T-helper 2 cell treated with Interferon-gamma antibody and Interleukin-4, amounts not matched to agents 100 ng/mL and 5 ng/mL, for 36 hours (primary cell): Measurements from ENCODE around the gene MMD2. TPM values are rescaled to one million over a fixed set of nuclear protein-coding genes. Genes with fewer than 3 reads are reported as not detected.

Experiments used
- intact Hi-C: fragments of 100-400 bp; cut with micrococcal nuclease; formaldehyde crosslinking; loops from one replicate; pipeline ENCODE4 v1.15.1; 2023
- total RNA-seq: library from RNA; stranded (reverse); gene quantifications from 2 replicates; pipeline ENCODE4 v1.2.3, GENCODE V29; 2022

Gene MMD2
- total RNA-seq, 1 donor from 2014 or later: not detected

- intact Hi-C loops: no loop called here
Observed at GRCh38 chr7:4873071-4873944, 85.7 kb downstream of the MMD2 start.

DNA sequence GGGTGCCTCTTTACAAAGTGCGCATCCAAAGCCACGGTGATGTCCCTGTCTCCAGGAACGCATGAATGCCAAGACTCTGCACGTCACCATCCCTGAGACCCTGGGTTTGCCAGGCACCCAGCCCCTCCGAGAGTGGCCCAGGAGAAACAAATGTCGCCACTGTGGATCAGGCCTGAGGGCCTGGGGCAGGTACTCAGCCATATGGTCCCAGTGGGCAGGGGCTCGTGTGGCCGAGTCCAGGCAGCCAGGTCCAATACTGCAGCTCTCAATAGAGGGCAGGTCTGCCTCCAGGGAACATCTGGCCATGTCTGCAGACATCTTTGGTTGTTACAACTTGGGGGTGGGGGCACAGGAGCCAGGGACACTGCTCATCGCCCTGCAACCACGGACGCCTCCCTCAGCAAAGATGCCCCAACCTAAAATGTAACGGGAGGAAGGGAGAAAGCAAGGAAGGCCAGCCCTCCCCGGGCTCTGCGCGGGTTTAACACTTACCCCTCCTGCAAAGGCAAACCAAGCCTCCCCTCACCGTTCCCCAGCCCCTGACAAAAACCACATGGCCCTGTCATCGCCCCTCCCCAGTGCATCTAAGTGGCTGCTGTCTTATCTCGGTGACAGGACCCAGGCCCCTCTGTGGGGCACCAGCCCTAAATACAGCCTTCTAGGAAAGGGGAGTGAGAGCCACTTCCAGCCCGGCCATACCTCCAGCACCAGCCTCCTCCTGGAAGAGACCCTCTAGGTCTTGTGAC is 86.9 kb downstream of the MMD2 start:
- intact Hi-C loops: no loop called here

DNA sequence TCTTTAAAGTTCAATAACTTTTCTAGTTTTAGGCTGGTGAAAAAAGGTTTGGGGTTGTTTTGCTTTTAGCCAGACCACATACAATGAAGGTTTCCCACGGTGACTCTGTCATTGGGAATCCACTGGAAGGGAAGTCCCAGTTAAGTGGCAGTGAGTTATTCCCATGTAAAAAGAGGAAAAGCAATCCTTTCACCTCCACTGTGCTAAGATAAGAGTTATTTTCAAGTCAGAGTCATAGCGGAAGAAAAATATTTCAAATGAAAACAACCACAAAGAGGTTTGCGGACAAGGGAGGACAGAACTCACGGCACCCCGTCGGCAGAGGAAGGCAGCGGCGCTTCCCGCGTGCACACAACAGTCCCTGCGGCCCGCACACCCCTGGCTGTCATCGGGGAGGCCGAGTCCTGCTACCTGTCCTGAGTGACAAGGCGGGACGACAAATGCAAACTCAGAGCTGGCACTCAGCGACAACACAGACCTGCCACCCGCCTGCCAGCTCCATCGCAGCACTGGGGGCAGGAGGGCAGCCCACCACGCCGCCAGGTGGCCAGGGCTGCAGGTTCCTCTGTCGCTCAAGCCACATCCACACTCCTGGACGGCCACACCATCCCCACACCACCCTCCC is 87.8 kb downstream of the MMD2 start:
- intact Hi-C loops: no loop called here

GRCh38 chr7:4868493-4868892 is 90.5 kb downstream of the MMD2 start:
- intact Hi-C loops: no loop called here

DNA sequence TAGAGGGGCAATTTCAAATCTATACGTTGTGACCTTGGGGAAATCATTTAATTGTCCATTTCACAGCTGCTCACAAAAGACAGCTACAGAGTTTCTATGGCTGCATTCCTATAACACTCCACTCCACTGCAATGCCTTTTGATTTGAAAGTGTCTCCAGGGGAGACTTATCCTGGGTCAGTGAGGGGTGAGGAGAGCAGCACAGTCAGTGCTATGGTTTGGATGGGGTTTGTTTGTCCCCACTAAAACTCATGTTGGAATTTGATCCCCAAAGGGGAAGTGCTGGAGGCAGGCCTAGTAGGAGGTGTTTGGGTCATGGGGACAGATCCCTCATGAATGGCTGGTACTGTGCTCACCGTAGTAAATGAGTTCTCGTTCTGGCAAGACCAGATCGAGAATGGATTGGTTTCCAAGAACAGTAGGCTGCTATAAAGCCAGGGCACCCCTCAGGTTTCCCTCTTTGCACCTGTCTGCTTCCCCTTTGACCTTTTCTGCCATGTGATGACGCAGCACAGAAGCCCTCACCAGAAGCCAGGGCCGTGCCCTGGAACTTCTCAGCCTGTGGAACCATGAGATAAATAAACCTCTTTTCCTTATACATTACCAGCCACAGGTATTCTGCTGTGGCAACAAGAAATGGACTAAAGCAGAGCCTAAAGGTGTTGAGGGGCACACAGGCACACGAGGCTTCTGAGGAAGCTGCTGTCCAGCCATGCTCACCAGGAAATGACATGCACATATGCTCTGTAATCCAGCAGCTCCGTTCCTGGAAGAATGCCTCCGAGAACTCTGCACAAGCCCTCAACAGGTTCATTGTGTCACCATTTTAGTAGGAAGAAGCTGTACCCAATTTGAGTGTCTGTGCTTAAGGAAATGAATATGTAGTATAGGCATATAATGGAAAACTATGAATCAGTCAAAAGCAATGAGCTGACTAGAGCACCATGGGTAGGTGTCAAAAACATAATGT is 92.2 kb downstream of the MMD2 start:
- intact Hi-C loops: no loop called here

DNA sequence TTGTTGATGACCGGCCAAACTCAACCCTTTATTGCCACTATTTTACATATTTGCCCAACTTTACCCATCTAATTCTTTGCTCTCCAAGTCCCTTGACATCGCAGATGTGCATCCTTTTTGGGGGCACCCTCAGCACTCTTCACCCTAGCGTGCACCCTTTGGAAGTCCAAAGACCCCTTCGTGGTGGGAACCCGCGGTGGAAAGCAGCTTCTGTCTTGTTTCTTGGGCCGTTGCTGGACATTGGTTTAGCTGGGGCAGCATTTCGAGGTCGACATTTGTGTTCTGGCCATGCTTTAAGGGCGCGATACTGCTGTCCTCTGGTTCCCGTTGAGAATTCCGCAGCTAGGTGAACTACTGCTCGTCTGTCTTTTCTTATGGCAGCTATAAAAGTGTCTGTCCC is 96.8 kb downstream of the MMD2 start:
- intact Hi-C loops: no loop called here

DNA sequence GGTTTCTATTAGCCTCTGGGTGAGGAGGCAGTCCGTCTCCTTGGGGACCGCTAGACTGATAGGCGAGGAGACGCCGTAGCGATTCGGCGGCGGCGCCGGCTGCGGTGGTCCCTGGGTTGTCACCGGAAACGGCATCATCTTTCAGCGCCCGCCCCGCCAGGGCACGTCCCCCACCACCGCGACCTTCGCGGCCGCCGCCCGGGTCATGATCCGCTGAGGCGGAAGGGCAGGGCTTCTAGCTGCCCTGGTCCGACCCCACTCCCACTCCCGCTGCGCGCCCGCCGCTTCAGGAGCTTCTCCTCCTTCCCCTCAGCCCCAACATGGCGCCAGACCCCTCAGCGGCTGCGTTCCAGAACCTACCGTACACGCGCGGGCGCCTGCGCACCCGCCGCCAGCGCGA is 97.3 kb downstream of the MMD2 start, which contains the start of gene PAPOLB:
PAPOLB (minus strand) TSS at position 358 of the 400 bp plus-strand sequence; CDS start at position 138, 220 bp downstream.
- intact Hi-C loops: no loop called here

DNA sequence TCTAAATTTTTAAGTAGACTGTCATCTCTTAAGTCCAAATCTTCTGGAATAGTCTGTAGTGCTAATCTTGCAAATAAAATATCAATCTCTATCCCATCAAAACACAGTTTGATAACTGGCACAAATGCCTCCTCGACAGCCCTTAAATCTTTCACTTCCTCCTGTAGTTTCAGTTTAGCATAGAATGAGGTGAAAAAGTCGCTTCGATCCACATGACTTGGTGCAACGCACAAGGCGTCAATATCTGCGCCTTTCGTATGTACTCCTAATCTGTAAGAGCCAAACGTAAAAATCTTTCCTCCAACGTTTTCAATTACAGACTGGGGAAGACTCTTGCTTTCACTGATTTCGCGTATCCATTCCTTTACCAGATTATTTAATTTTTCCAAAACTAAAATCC is 97.8 kb downstream of the MMD2 start:
- intact Hi-C loops: no loop called here

GRCh38 chr7:4857189-4857588 is 101.8 kb downstream of the MMD2 start:
- intact Hi-C loops: no loop called here

- intact Hi-C loops: no loop called here
Observed at GRCh38 chr7:4856336-4857057, 102.5 kb downstream of the MMD2 start.

Other genes starting within 250 kb of the MMD2 start
- gene AP5Z1, start 183.6 kb downstream of the MMD2 start, total RNA-seq: 60.4 and 66.3 TPM in 2 replicates
- gene PAPOLB, start 97.2 kb downstream of the MMD2 start, total RNA-seq: not detected in 2 replicates
- 0.14 and 0.27 TPM in 2 replicates for gene RADIL, start 75.5 kb downstream of the MMD2 start, total RNA-seq
- gene RBAK, start 86.7 kb upstream of the MMD2 start, total RNA-seq: 12.3 and 15.4 TPM in 2 replicates
- gene WIPI2, start 231.0 kb upstream of the MMD2 start, total RNA-seq: 47.4 and 48.0 TPM in 2 replicates